NOMO-1 (cell line): Measurements from ENCODE around the gene PNMA6F.
"Not testable (repeated sequence)": the region's sequence is repeated elsewhere in the genome, so short reads cannot be mapped to it uniquely, and the experiment has no call there.

Source experiments
- DNase-seq, 2 experiments: peaks; one replicate each; lab custom pipeline; 2025; ENCODE audit not compliant: unreplicated experiment in 2 of 2; lab: John Stamatoyannopoulos, UW

Gene PNMA6F

GRCh38 chrX:153303276-153304262 is 18.0 kb downstream of the PNMA6F start:
- no peak for DNase-seq

DNA sequence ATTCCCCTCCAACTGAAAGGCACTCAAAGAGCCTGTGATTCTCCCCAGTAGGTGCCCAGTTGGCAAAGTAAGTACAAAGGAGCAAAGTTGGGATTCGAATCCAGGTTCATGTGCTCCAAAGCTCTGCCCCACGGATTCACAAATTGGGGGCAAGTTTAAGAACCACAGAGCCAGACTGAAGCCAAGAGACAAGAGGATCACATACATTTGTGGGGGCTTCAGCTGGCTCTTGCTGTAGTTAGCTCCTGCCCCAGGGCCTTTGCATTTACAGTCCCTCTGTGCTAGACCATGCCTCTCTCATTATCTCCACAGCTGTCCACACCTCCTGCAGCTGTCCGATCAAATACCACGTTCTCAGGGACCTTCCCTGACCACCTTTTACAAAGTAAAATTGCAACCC is 18.8 kb downstream of the PNMA6F start:
- DNase-seq: no peak

- no peak for DNase-seq
Observed at GRCh38 chrX:153301746-153302145, 19.8 kb downstream of the PNMA6F start.

DNA sequence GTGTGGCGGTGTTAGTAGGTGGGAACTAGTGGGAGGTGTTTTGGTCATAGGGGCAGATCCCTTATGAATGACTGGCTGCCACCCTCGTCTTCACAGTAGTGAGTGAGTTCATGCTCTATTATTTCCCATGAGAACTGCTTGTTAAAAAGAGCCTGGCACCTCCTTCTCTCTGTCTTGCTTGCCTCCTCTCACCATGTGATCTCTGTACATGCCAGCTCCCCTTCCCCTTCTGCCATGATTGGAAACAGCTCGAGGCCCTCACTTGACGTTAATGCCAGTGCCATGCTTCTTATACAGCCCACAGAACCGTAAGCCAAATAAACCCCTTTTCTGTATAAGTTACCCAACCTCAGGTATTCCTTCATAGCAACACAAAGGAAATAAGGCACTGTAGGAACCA is 21.7 kb downstream of the PNMA6F start:
- no peak for DNase-seq

DNA sequence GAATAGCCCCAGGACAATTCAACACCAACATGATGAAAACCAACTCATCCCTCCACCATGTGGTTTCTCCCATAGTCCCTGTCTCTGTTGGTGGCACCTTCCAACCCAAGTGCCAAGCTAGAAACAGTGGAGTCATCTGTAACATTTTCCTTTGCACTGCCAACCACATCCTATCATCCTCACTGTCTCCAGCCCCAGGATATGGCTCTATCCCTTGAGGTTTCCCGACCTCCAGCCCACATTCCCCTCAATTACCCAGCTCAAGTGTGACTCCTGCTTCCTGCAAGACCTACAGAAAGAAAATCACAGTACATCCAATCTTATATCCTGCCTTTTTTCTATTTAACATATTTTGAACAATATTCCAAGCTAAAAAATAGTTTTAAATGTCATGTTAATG is 24.2 kb downstream of the PNMA6F start:
- DNase-seq: no peak

- DNase-seq: not testable (repeated sequence)
Observed at GRCh38 chrX:153293485-153294071, 28.0 kb downstream of the PNMA6F start.

GRCh38 chrX:153288807-153289206 is 32.8 kb downstream of the PNMA6F start:
- DNase-seq: not testable (repeated sequence)

DNA sequence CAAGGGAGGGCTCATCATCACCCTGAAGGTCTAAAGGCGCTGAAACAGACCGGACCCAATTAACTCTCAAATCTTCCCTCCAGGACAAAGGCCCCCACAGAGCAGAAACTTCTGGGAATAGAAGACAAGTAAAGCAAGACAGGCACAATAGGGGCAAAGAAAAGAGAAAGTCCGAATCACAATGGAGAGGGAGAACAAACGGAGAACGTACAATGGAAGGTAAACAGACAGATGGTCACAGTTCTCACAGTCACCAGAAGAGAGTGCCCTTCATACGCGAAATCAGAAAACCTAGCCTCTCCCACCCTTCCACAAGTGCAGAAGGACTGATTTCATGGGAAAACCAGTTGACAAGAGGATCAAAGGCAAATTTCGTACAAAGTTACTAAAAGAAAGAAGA is 35.9 kb downstream of the PNMA6F start:
- DNase-seq: not testable (repeated sequence)

DNA sequence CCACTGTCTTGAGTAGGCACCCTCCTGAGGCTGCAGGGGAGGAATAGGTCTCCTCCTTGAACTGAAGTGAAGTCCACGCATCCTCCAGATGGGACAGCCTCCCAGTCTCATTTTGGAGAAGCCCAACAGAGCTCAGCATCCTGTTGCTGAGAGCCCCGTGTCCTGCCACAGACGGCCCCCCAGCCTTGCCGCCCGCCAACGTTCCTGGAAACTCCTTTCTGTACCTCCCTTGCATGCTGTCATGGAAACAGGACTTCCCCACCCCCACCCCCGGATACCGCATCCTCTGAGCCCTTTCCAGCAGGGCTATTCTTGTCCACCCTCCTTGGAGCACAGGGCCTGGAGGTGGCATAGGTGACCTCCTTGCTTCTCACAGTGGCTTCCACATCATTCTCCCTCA is 37.6 kb downstream of the PNMA6F start:
- not testable (repeated sequence) for DNase-seq

- DNase-seq: not testable (repeated sequence)
Observed at GRCh38 chrX:153281784-153282183, 39.8 kb downstream of the PNMA6F start.

- DNase-seq: not testable (repeated sequence)
Observed at GRCh38 chrX:153279304-153279703, 42.3 kb downstream of the PNMA6F start.

DNA sequence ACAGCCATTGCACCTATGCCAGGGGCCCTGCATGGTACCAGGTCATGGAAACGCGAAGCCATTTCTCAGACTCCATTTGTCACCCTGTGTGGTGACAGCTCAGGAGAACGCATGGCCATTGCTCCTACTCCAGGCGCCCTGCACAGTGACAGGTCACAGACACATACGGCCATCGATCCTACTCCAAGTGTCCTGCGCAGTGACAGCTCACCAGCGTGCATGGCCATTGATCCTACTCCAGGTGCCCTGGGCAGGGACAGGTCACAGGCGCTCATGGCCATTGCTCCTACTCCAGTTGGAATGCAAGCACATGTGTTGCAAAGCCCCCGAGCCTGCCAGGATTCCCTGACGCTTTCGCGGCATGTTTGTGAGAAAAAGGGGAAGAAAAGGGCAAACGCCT is 45.5 kb downstream of the PNMA6F start:
- not testable (repeated sequence) for DNase-seq

DNA sequence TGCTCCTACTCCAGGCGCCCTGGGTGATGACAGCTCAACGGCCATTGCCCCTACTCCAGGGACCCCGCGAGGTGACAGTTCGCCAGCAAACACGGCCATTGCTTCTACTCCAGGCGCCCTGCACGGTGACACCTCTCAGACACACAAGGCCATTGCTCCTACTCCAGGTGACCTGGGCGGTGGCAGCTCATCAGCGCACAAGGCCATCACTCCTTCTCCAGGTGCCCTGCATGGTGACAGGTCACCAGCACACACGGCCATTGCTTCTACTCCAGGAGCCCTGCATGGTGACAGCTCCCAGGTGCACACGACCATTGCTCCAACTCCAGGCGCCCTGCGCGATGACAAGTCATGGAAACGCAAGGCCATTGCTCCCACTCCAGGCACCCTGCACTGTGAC is 46.1 kb downstream of the PNMA6F start:
- DNase-seq: not testable (repeated sequence)

DNA sequence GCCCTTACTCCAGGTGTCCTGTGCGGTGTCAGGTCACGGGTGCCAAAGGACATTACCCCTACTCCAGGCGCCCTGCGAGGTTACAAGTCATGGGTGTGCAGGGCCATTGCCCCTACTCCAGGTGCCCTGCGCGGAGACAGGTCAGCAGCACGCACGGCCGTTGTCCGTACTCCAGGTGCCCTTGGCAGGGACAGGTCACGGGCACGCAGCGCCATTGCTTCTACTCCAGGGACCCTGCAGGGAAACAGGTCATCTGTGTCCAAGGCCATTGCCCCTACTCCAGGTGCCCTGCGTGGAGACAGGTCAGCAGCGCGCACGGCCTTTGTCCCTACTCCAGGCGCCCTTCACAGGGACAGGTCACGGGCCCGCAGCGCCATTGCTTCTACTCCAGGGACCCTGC is 49.0 kb downstream of the PNMA6F start:
- DNase-seq: not testable (repeated sequence)

DNA sequence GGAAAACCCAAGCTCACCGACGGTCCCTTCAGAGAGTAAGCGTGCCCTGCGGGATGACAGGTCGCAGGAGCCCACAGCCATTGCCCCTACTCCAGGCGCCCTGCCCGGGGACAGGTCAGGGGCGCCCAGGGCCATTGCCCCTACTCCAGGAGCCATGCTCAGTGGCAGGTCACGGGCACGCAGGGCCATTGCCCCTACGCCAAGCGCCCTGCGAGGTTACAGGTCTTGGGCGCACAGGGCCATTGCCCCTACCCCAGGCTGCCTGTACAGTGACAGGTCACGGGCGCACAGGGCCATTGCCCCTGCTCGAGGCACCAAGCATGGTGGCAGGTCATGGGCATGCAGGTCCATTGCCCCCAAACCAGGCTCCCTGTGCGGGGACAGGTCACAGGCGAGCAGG is 49.5 kb downstream of the PNMA6F start:
- DNase-seq: not testable (repeated sequence)
